ENCODE measurements around the gene GSK3A. TPM values are rescaled to one million over a fixed set of nuclear protein-coding genes. Genes with fewer than 3 reads are reported as not detected.

GSK3A gene
- total RNA-seq, 1 experiment from 2014 or later, result 44.6 TPM

GRCh38 chr19:42207767-42208271 is 34.6 kb downstream of the GSK3A start:
- intact Hi-C loops (cut with micrococcal nuclease; ENCODE audit: unreplicated experiment), result loop anchor here (1.0 to 5.0 kb wide), 3 partner anchors 9 to 75 kb away; partner anchors contain the start of genes DEDD2 and GSK3A
- Histone ChIP-seq H3K4me1 (replicated peaks; ENCODE audit: insufficient read depth) (peaks cover 48% of the 10 kb centered on the region), H4K20me1 (ENCODE audit: insufficient read depth) (0 out of 2 replicates have a peak, but pooled peaks cover 4% of the 10 kb centered on the region), H3F3A (ENCODE audit: insufficient read depth, low read depth) (peaks cover 49% of the 10 kb centered on the region), H3K36me3 (ENCODE audit: low read depth) (peaks cover 44% of the 10 kb centered on the region), H3K79me2 (ENCODE audit: low read depth) (peaks cover 82% of the 10 kb centered on the region), H3K27ac (peak overlapping the region; percentile 93), H3K4me2 (peak overlapping the region; percentile 75), H2AFZ (no peak overlapping the region), H3K27me3 (ENCODE audit: insufficient read depth, low read depth) (no peaks in the 10 kb centered on the region), H3K9me3 (ENCODE audit: insufficient read depth, low read depth) (no peaks in the 10 kb centered on the region), H3K9me2 (ENCODE audit: insufficient read depth) (no peaks in the 10 kb centered on the region), H3K4me3 (peak overlapping the region; percentile 31; the same call in 1 of the 2 replicates)
- ChIA-PET CTCF (interaction anchor here (0.7 to 0.8 kb wide), 2 partner anchors 35 to 75 kb away, joined by 3 to 4 read pairs; no protein-coding TSS in a partner anchor), POLR2A (ENCODE audit: unreplicated experiment) (interaction anchor here (0.5 to 1.0 kb wide), 2 partner anchors 9 to 74 kb away, joined by 3 to 9 read pairs; no protein-coding TSS in a partner anchor)
- BruUV-seq (replicated peaks), result no TSS peak
- TF ChIP-seq EZH2 (IDR thresholded peaks at IDR 0.05; ENCODE audit: low read depth), result no peak
- peak; percentile 81 to 85 for DNase-seq

- Histone ChIP-seq H2AFZ (no peak overlapping the region), H4K20me1 (ENCODE audit: insufficient read depth) (no peaks in the 10 kb centered on the region), H3K79me2 (ENCODE audit: low read depth) (peaks cover 82% of the 10 kb centered on the region), H3K4me2 (peak overlapping the region; percentile 75), H3F3A (ENCODE audit: insufficient read depth, low read depth) (peaks cover 56% of the 10 kb centered on the region), H3K4me1 (replicated peaks; ENCODE audit: insufficient read depth) (peaks cover 48% of the 10 kb centered on the region), H3K9me3 (ENCODE audit: insufficient read depth, low read depth) (no peaks in the 10 kb centered on the region), H3K27ac (peak overlapping the region; percentile 93), H3K4me3 (peak overlapping the region; percentile 34; the same call in 1 of the 2 replicates), H3K27me3 (ENCODE audit: insufficient read depth, low read depth) (no peaks in the 10 kb centered on the region), H3K9me2 (ENCODE audit: insufficient read depth) (no peaks in the 10 kb centered on the region), H3K36me3 (ENCODE audit: low read depth) (peaks cover 51% of the 10 kb centered on the region)
- no TSS peak for BruUV-seq (replicated peaks)
- TF ChIP-seq EZH2 (IDR thresholded peaks at IDR 0.05; ENCODE audit: low read depth), result no peak
- TF ChIP-seq, protein P1, sequence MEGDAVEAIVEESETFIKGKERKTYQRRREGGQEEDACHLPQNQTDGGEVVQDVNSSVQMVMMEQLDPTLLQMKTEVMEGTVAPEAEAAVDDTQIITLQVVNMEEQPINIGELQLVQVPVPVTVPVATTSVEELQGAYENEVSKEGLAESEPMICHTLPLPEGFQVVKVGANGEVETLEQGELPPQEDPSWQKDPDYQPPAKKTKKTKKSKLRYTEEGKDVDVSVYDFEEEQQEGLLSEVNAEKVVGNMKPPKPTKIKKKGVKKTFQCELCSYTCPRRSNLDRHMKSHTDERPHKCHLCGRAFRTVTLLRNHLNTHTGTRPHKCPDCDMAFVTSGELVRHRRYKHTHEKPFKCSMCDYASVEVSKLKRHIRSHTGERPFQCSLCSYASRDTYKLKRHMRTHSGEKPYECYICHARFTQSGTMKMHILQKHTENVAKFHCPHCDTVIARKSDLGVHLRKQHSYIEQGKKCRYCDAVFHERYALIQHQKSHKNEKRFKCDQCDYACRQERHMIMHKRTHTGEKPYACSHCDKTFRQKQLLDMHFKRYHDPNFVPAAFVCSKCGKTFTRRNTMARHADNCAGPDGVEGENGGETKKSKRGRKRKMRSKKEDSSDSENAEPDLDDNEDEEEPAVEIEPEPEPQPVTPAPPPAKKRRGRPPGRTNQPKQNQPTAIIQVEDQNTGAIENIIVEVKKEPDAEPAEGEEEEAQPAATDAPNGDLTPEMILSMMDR (conservative IDR thresholded peaks at IDR 0.05), result no peak
- intact Hi-C loops (cut with micrococcal nuclease; ENCODE audit: unreplicated experiment), result loop anchor here (1.0 to 5.0 kb wide), 3 partner anchors 10 to 74 kb away; partner anchors contain the start of genes DEDD2 and GSK3A
- DNase-seq, result peak; percentile 91 to 93
- ChIA-PET CTCF (interaction anchor here (0.7 to 0.8 kb wide), 2 partner anchors 36 to 76 kb away, joined by 3 to 4 read pairs; no protein-coding TSS in a partner anchor), POLR2A (ENCODE audit: unreplicated experiment) (interaction anchor here (0.5 to 1.0 kb wide), 3 partner anchors 10 to 74 kb away, joined by 3 to 9 read pairs (median 3); no protein-coding TSS in a partner anchor)
Measured at GRCh38 chr19:42206871-42207755, 35.3 kb downstream of the GSK3A start.

- H2AFZ ChIP-seq, result no peak overlapping the region
- BruUV-seq (replicated peaks), result no TSS peak
- DNase-seq, result no peak
- H3K4me1 ChIP-seq (replicated peaks; ENCODE audit: insufficient read depth), result peaks cover 38% of the 10 kb centered on the region
- H3K79me2 ChIP-seq (ENCODE audit: low read depth), result peaks cover 81% of the 10 kb centered on the region
- ChIA-PET POLR2A (ENCODE audit: unreplicated experiment) (no interaction called here), CTCF (no interaction called here)
- no peak overlapping the region for H3K4me3 ChIP-seq
- 0 out of 2 replicates have a peak, but pooled peaks cover 3% of the 10 kb centered on the region for H4K20me1 ChIP-seq (ENCODE audit: insufficient read depth)
- no peak for TF ChIP-seq EZH2 (IDR thresholded peaks at IDR 0.05; ENCODE audit: low read depth)
- TF ChIP-seq, protein P1 (conservative IDR thresholded peaks at IDR 0.05), result no peak
- no peaks in the 10 kb centered on the region for H3K9me3 ChIP-seq (ENCODE audit: insufficient read depth, low read depth)
- H3K27ac ChIP-seq, result no peak overlapping the region
- H3K9me2 ChIP-seq (ENCODE audit: insufficient read depth), result no peaks in the 10 kb centered on the region
- H3K27me3 ChIP-seq (ENCODE audit: insufficient read depth, low read depth), result no peaks in the 10 kb centered on the region
- intact Hi-C loops (cut with micrococcal nuclease; ENCODE audit: unreplicated experiment), result loop anchor here (5.0 kb wide), 1 partner anchor 38 kb away; the partner anchor contains the start of gene GSK3A
- peaks cover 52% of the 10 kb centered on the region for H3F3A ChIP-seq (ENCODE audit: insufficient read depth, low read depth)
- no peak overlapping the region for H3K4me2 ChIP-seq
- H3K36me3 ChIP-seq (ENCODE audit: low read depth), result peaks cover 55% of the 10 kb centered on the region
Measured at GRCh38 chr19:42204664-42205063, 37.7 kb downstream of the GSK3A start.
